CD4-positive, alpha-beta T cell treated with Interleukin-6 for 4 hours (primary cell): ENCODE data around the gene BARD1.
"Not testable (repeated sequence)": the region's sequence is repeated elsewhere in the genome, so short reads cannot be mapped to it uniquely, and the experiment has no call there.

Source experiments
- DNase-seq: peaks from one replicate; pipeline ENCODE4 v3.0.0-alpha.2; 2020; ENCODE audit warnings: mixed read lengths

The BARD1 gene

GRCh38 chr2:214753455-214753854, 56.0 kb downstream of the BARD1 start:
- DNase-seq, result no peak

- no peak for DNase-seq
Measured at GRCh38 chr2:214750529-214750928, 59.0 kb downstream of the BARD1 start.

GRCh38 chr2:214747992-214748391, 61.5 kb downstream of the BARD1 start:
- no peak for DNase-seq

DNA sequence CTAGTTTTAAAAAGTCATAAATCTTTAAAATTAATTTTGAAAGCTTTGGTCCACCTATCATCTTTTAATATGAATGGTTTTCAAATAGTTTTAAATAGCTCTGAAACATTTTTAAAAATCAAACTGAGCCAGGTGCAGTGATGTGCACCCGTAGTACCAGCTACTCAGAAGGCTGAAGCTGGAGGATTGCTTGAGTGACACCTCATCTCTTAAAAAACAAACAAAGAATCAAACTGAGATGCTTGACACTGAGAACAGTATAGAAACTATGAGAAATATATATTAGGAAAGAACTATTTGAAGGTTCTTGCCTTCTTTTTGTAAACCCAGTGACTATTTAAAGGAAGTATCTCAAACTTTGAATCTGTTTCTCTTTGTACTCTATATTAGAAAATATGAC, 67.4 kb downstream of the BARD1 start:
- DNase-seq, result no peak

GRCh38 chr2:214740867-214741395, 68.6 kb downstream of the BARD1 start:
- no peak for DNase-seq

- no peak for DNase-seq
Measured at GRCh38 chr2:214737188-214737587, 72.3 kb downstream of the BARD1 start.

GRCh38 chr2:214730800-214731407, 78.6 kb downstream of the BARD1 start:
- DNase-seq, result no peak

- DNase-seq, result no peak
Measured at GRCh38 chr2:214730248-214730647, 79.2 kb downstream of the BARD1 start.

- DNase-seq, result no peak
Measured at GRCh38 chr2:214724741-214725140, 84.7 kb downstream of the BARD1 start.

DNA sequence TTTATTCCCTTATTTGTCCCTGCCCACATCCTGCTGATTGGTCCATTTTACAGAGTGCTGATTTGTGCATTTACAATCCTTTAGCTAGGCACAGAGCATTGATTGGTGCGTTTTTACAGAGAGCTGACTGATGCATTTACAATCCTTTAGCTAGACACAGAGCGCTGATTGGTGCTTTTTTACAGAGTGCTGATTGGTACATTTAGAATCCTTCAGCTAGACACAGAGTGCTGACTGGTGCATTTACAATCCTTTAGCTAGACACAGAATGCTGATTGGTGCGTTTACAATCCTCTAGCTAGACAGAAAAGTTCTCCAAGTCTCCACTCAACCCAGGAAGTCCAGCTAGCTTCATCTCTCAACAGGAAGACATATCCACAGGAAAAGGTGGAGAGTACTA, 91.6 kb downstream of the BARD1 start:
- not testable (repeated sequence) for DNase-seq

GRCh38 chr2:214716811-214717560, 92.5 kb downstream of the BARD1 start:
- DNase-seq, result no peak

DNA sequence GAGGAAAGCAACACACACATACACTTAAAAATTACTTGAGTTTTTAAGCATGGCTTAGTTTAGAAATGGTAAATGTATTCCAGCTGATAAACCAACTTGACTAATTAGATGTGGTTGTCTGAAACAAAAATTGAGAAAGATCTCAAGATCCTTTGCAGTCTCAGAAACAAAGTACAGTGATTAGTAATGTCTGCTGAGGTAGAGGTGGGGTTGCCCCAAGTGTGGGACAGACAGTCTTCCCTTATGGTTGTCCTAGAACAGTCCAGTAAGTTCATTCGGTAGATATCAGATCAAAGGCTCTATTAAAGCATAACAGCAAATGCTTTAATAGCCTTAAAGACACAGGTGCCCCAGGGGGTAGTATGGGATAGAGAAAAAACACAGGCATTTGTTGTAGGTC, 94.5 kb downstream of the BARD1 start:
- no peak for DNase-seq

GRCh38 chr2:214713080-214713830, 96.2 kb downstream of the BARD1 start:
- no peak for DNase-seq

- DNase-seq, result no peak
Measured at GRCh38 chr2:214710729-214711128, 98.8 kb downstream of the BARD1 start.

DNA sequence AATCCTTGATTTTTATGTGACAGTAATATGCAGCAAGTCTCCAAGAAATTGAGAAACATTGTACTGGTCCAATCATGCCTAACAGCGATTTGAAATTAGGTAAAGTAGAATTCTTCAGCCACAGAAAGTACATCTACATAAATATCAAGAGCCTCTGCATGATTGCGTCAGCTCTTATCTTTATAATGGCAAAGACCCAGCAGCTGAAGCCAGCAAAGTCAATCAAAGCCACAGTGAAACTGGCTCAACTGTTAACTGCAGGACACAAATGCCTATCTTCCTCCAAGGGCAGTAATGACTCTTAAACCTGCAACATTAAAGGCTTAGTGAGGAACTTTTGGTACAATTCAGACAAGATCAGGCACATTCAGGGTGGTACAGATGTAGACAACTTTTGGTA, 102.5 kb downstream of the BARD1 start:
- no peak for DNase-seq

GRCh38 chr2:214699236-214699635, 110.2 kb downstream of the BARD1 start:
- no peak for DNase-seq

DNA sequence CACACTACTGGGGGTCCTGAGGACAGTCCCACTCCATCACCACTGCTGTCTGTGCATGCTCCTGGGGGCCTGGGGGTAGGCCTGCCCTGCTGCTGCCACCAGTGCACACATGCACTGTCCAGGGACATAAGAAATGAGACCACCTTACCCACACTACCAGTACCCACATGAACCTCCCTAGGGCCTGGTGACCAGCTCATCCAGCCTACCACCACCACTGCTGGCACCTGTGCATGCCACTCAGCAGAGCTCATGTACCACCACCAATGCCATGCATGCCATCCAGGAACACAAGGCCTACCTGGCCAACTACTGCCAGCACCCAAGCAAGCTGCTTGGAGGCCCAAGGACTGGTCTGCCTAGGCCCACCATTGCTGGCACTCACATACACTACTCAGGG, 112.8 kb downstream of the BARD1 start:
- no peak for DNase-seq

DNA sequence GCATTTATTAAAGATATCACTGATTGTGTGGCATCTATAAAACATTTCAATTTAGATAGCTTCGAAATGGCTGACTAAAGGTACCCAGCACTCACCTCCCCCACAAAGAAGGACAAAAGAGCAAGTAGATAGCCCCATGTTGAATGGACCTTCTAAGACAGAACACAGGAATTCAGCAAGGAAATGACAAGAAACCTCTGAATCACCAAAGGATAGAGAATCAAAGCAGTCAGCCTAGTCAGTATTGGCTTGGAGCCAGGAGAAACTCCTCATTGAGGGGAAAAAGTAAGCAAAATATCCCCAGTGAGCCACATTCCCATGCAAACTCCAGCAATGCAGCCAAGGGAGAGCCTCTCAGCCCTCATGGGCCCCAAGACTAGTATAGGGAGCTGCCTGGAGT, 113.7 kb downstream of the BARD1 start:
- no peak for DNase-seq

- not testable (repeated sequence) for DNase-seq
Measured at GRCh38 chr2:214683557-214683956, 125.9 kb downstream of the BARD1 start.

- DNase-seq, result no peak
Measured at GRCh38 chr2:214679736-214680135, 129.7 kb downstream of the BARD1 start.

DNA sequence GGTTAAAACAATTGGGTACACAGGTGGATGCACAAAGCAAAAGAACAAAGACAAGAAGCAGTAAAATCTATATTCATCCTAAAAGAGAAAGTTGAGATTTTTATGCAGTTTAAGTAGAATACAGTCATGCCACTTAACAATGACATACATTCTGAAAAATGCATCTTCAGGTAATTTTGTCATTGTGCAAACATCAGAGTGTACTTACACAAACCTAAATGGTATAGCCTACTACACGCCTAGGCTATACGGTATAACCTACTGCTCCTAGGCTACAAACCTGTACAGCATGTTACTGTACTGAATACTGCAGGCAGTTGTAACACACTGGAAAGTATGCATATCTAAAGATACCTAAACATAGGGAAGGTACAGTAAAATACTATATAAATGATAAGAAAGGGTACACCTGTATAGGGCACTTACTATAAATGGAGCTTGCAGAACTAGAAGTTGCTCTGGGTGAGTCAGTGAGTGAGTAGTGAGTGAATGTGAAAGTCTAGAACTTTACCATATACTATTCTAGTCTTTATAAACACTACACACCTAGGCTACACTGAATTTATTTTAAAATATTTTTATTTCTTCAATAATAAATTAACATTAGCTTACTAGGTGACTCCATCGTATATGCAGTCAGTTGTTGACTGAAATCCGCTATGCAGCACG, 132.9 kb downstream of the BARD1 start:
- no peak for DNase-seq
